GM19455 (cell line): ENCODE data around the gene SNX18.

Source experiments
- ATAC-seq: cut with Tn5 transposase; IDR thresholded peaks from one replicate; pipeline ENCODE4 v1.9.1; 2021; ENCODE audit not compliant: unreplicated experiment

The SNX18 gene

DNA sequence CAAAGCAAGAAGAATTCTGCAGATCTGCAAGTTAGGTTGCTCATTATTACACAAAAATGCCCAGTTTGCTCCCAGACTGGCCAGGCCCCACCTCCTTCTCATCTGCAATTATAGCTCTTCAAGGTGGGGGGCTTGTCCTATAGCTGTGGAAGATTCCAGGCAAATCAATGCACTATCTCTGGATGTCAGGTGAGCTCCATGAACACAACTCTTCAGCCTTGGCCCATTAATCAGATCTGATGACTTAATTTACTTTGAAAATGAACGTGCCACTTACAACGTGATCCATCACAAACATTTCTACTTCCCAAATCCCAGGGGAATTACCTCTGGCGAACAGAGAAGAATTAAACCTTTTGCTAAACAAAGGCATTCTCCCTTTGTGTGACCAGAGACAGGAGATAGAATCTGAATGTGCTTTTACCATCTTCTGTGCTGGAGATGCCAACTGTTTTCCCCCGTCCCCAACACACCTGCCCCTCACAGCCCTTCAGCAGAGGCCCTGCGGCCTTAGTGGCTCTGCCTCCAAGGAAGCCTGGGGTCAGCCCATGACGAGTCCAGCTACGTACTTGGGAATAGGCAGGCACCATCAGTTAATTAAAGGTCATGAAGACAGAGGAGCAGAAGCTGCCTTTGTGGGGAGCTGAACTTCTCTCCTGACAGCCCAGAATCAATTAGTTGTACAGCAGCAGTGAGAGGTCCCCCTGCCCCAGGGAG, 60.5 kb downstream of the SNX18 start:
- no peak for ATAC-seq

DNA sequence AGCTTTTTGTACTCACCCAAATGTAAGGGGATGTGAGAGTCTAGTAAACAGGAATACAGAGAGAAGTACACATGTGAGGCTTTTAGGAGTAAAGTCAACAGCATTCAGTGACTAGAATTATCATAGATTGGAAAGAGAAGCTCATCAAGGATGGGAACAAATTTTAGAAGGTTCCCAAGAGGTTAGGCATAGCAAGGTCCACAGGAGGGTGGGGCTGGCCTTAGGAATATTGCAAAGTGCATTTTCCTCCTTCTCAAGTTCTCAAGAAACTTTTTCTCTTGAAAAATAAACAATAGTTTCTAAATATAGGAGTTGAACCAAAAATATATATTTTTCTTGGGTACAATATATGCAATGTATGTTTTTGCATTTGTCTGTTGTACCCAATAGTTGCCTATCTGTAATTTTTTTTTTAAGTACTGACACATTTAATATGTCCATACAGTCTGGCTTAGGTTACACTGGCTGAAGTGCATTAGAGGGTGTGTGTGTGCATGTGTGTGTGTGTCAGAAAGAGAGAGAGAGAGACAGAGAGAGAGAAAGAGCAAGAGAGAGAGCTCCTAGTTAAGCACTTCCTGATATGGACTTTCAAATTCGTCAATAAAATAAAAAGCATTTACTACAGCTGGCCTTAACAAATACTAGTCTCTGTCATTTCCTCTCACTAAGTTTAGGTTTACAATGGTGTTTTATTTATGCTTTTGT, 62.2 kb downstream of the SNX18 start:
- ATAC-seq = no peak

DNA sequence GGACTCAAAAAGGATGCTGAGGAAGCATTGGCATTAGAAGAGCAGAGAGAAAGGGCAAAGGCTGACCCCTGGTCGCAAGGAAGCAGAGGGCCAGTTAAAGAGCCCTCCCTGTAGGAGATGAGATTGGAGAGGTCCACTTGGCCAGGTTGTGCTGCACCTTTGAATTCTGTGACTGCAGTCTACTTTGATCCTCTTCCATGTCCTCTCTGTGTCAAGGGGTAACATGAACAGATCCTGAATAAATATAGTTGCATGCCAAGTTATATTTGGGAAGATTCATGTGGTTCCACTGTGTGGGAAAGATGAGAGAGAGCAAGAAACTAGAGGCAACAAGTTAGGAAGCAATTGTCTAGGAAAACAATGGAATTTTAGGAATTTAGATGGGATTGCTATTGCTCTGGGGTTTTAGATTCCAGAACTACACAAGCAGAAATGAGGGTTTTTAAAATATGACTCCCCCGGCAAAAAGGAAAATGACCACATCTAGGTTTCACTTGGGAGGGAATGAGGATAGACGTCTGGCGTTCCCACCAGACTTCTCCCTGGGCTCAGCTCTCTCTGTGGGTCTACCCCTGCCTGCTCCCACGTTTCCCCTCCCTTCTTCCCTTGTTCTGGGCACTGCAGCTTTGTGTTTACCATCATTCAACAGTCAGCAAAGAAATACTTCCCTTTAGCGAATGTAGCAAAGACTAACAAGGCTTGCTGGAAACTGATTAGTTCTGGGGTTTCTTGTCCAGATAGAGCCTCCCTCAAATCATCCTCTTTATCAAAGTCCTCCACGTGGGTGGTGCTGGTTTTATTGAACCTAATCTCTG, 63.6 kb downstream of the SNX18 start:
- no peak for ATAC-seq

DNA sequence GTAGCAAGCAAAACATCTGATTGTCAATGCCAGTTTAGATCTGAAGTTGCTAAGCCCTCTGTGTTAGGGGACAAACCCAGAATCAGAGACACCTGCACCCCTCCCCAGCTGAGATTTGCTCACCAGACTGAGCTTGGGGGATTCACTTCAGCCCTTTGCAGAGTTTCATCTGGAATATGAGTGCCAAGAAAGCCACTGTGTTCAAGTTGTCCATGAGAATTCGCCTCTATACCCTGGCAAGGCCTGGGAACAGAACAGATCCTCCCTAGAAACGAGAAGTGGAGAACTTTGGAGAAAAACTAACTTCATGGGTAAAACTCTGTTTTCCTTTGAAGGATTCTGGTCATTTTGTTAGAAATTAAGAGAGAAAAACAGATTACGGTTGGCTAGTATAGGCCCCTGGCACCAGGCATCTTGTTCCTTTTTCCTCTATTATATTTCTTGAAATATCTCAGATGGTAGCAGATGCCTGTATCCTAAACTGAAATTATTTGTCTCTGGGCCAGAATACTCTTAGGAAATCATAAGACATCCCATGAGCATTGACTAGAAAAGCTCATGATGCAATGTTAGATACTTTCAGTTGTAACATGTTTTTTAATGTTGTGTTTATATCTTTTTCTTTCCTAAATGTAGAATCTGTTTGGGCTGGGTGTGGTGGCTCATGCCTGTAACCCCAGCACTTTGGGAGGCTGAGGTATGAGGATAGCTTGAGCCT, 64.4 kb downstream of the SNX18 start:
- no peak for ATAC-seq

DNA sequence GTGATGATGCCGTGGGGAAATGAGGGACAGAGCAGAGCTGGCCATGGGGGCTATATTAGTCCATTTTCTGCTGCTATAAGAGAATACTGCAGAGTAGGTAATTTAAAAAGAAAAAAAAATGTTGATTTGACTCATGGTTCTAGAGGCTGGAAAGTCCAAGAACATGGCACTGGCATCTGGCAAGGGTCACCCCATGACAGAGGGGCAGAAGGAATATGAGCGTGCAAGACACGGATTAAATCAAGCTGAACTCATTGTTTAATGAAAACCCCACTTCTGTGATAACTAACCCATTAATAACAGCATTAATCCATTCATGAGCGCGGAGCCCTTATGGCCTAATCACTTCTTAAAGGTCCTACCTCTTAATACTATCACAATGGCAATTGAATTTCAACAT, 68.8 kb downstream of the SNX18 start:
- no peak for ATAC-seq

DNA sequence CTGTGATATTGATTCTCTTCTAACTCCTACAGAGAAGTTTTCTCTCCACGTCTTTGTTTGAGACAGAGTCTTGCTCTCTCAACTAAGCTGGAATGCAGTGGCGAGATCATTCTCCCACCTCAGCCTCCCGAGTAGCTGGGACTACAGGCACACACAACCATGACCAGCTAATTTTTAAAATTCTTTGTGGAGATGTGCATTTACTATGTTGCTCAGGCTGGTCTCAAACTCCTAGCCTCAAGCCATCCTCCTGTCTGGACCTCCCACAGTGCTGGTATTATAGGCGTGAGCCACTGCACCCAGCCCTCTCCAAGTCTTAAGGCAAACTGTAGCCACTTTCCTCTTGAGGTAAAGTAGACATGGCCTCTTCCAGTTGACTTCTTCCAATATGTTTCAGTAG, 72.2 kb downstream of the SNX18 start:
- no peak for ATAC-seq

DNA sequence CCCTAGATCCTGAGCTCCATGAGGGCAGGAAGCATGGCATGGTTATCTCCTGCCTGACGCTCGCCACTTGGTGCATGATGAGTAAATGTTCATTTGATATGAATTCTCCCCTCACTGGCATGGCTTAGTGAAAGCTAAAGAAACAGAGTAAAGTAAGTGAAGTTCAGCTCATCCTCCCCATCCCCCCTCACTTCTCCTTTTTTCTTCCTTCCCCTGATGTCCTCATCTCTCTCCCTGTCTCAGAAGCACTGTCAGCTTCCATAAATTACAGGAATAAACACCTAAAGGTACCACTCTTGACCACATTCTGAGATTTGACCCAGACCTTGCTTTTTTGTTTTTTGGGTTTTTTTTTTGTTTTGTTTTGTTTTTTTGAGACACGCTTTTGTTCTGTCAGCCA, 73.3 kb downstream of the SNX18 start:
- ATAC-seq = no peak

DNA sequence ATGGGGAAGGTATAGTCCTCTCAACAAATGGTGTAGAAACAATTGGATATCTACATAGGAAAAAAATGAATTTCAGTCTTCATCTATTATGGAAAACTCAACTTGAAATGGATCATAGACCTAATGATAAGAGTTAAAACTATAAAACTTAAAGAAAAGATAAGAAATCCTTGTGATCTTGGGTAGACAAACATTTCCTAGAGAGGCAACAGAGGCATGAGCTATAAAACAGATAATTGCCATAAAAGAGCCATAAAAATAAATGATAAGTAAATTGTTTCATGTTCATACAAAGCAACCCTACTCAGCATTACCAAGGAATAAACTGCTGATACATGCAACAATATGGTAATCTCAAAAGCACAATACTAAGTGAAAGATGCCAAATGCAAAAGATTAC, 76.2 kb downstream of the SNX18 start:
- ATAC-seq = no peak

DNA sequence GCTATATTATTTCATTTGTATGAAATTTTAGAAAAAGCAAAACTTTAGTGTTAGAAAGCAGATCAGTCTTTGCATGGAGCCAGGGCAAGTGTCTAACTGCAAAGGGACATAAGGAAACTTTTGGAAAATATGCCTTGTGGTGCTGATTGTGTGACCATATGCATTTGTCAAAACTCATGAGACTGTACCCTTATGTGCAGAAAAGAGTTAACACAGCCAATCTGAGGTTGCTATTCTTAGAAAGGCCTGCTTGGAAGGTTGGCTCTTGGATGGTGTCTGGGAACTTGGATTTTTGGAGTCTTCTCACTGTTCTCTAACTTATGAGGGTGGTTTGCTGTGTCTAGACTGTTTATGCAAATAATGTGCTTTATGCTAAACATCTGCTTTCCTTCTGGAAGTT, 76.6 kb downstream of the SNX18 start:
- no peak for ATAC-seq

DNA sequence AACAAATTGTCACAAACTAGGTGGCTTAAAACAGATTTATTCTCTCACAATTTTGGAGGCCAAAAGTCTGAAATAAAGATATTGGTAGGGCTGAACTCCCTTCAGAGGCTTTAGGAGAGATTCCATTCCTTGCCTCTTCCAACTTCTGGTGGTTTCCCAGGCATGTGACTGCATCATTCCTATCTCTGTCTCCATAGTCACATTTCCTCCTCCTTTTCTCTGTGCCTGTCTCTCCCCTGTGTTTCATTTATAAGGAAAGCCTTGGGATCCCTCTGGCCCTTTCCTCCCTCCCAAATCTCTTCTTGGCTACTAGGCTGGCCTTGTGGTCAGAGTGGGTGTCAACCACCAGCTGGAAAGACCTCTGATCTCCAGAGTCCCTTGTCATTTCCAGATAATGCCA, 78.2 kb downstream of the SNX18 start:
- no peak for ATAC-seq
